GM21825 (cell line): ENCODE measurements around the gene DLG2.
A peak's percentile ranks its signal among the peaks of the same experiment; 100 is the strongest.

ENCODE experiments used
- ATAC-seq: cut with Tn5 transposase; IDR thresholded peaks from one replicate; pipeline ENCODE4 v1.9.1; 2021; ENCODE audit warnings: mild to moderate bottlenecking, moderate library complexity; ENCODE audit not compliant: unreplicated experiment

The DLG2 gene

GRCh38 chr11:84437071-84437980, 1189.8 kb downstream of the DLG2 start:
- peak; percentile 93 for ATAC-seq

- no peak for ATAC-seq
Measured at GRCh38 chr11:84430661-84431060, 1196.5 kb downstream of the DLG2 start.

GRCh38 chr11:84425673-84426072, 1201.5 kb downstream of the DLG2 start:
- ATAC-seq, result no peak

- no peak for ATAC-seq
Measured at GRCh38 chr11:84420271-84420670, 1206.9 kb downstream of the DLG2 start.

GRCh38 chr11:84419616-84420015, 1207.5 kb downstream of the DLG2 start:
- no peak for ATAC-seq

- ATAC-seq, result no peak
Measured at GRCh38 chr11:84414920-84415319, 1212.2 kb downstream of the DLG2 start.

- ATAC-seq, result no peak
Measured at GRCh38 chr11:84413549-84413948, 1213.6 kb downstream of the DLG2 start.

- ATAC-seq, result no peak
Measured at GRCh38 chr11:84412862-84413261, 1214.3 kb downstream of the DLG2 start.

- ATAC-seq, result no peak
Measured at GRCh38 chr11:84408946-84409411, 1218.2 kb downstream of the DLG2 start.

GRCh38 chr11:84407091-84407490, 1220.1 kb downstream of the DLG2 start:
- ATAC-seq, result no peak

- no peak for ATAC-seq
Measured at GRCh38 chr11:84398017-84398626, 1229.0 kb downstream of the DLG2 start.

- ATAC-seq, result no peak
Measured at GRCh38 chr11:84396521-84396920, 1230.6 kb downstream of the DLG2 start.

GRCh38 chr11:84390441-84391078, 1236.6 kb downstream of the DLG2 start:
- no peak for ATAC-seq

GRCh38 chr11:84389696-84390095, 1237.4 kb downstream of the DLG2 start:
- no peak for ATAC-seq

GRCh38 chr11:84384731-84385130, 1242.4 kb downstream of the DLG2 start:
- peak; percentile 83 for ATAC-seq

- ATAC-seq, result no peak
Measured at GRCh38 chr11:84383576-84383975, 1243.6 kb downstream of the DLG2 start.

- ATAC-seq, result no peak
Measured at GRCh38 chr11:84381666-84382065, 1245.5 kb downstream of the DLG2 start.

GRCh38 chr11:84372381-84372950, 1254.7 kb downstream of the DLG2 start:
- ATAC-seq, result no peak

- no peak for ATAC-seq
Measured at GRCh38 chr11:84358034-84358433, 1269.1 kb downstream of the DLG2 start.

GRCh38 chr11:84355911-84356310, 1271.2 kb downstream of the DLG2 start:
- no peak for ATAC-seq

GRCh38 chr11:84345597-84345996, 1281.5 kb downstream of the DLG2 start:
- no peak for ATAC-seq
